K562 (cell line): ENCODE results near the gene MLKL.

ENCODE experiments used
- CAMTA2 ChIP-seq: fragments of 250-450 bp; sonication (Bioruptor Pico); conservative IDR thresholded peaks from 2 replicates; pipeline ENCODE4 v1.5.1; 2022
- CTCF ChIP-seq, 3 experiments: IDR thresholded peaks in 2 of 3; conservative IDR thresholded peaks in 1 of 3; 2 replicates each; pipeline ENCODE4 v1.5.1; 2011 to 2012; ENCODE audit warnings: low read length in 3 of 3, mild to moderate bottlenecking in 3 of 3, control low read depth in 2 of 3, improper control_type of control experiment in 1 of 3, inconsistent platforms in 1 of 3, low read depth in 1 of 3, mixed read lengths in 1 of 3, moderate library complexity in 1 of 3; ENCODE audit not compliant: insufficient read depth in 2 of 3
- DEAF1 ChIP-seq: fragments of 450-650 bp; formaldehyde crosslinking; IDR thresholded peaks from 2 replicates; pipeline ENCODE4 v1.4.0; 2020; ENCODE audit warnings: mild to moderate bottlenecking, moderate library complexity
- ESRRA ChIP-seq: fragments of 450-650 bp; IDR thresholded peaks from 2 replicates; pipeline ENCODE4 v1.6.1; 2014; ENCODE audit warnings: low read depth, mild to moderate bottlenecking, moderate library complexity, borderline replicate concordance
- ETS1 ChIP-seq: conservative IDR thresholded peaks from 2 replicates; pipeline ENCODE4 v1.6.1; 2011; ENCODE audit warnings: low read depth, mild to moderate bottlenecking, low read length; ENCODE audit not compliant: control insufficient read depth
- GABPB1 ChIP-seq: sonication (generic); formaldehyde crosslinking; IDR thresholded peaks from 2 replicates; pipeline ENCODE4 v1.8.0; 2022; ENCODE audit warnings: mild to moderate bottlenecking, missing genetic modification reagents
- HDAC3 ChIP-seq: fragments of 450-650 bp; IDR thresholded peaks from 2 replicates; pipeline ENCODE4 v1.6.1; 2018; ENCODE audit warnings: borderline replicate concordance, mild to moderate bottlenecking, moderate library complexity; ENCODE audit not compliant: partially characterized antibody
- HDAC6 ChIP-seq: IDR thresholded peaks from 2 replicates; pipeline ENCODE4 v1.6.1; 2012; ENCODE audit warnings: low read depth, mild to moderate bottlenecking, control low read depth, inconsistent platforms, low read length, moderate library complexity
- KDM1A ChIP-seq, 2 experiments: fragments of 450-650 bp; IDR thresholded peaks; 2 replicates each; pipeline ENCODE4 v1.6.1; 2016; ENCODE audit warnings: mild to moderate bottlenecking in 2 of 2
- POLR3G ChIP-seq: IDR thresholded peaks from 2 replicates; pipeline ENCODE4 v1.6.1; 2011; ENCODE audit not compliant: insufficient read length, insufficient replicate concordance; ENCODE audit errors: extremely low read depth
- XRCC5 ChIP-seq: fragments of 200-400 bp; formaldehyde crosslinking; IDR thresholded peaks from 2 replicates; pipeline ENCODE4 v1.6.1; 2017; ENCODE audit warnings: low read depth, mild to moderate bottlenecking, low read length
- ZNF830 ChIP-seq: fragments of 250-450 bp; sonication (Bioruptor Pico); IDR thresholded peaks from 2 replicates; pipeline ENCODE4 v1.5.0; 2021; ENCODE audit warnings: mild to moderate bottlenecking

GRCh38 chr16:74732707-74733350, 32.2 kb upstream of the MLKL start:
- TF ChIP-seq POLR3G (no peak), CAMTA2 (CRISPR knock-in tag) (no peak), DEAF1 (CRISPR knock-in tag) (no peak), CTCF (IDR thresholded peaks at IDR 0.05 in 2 of 3, conservative IDR thresholded peaks at IDR 0.05 in 1 of 3; ENCODE audit: insufficient read depth in 2 of 3, low read depth in 1 of 3, low read length in 3 of 3) (no peak), XRCC5 (no peak), ESRRA (no peak), KDM1A (IDR thresholded peaks at IDR 0.05) (no peak), HDAC3 (no peak), GABPB1 (CRISPR knock-in tag) (no peak), ZNF830 (no peak), HDAC6 (no peak), ETS1 (no peak)
